NCI-H69 (cell line): ENCODE data around the gene SEC24B.
"Not testable (repeated sequence)": the region's sequence is repeated elsewhere in the genome, so short reads cannot be mapped to it uniquely, and the experiment has no call there.

ENCODE experiments used
- DNase-seq: peaks from one replicate; lab custom pipeline; 2025; lab: John Stamatoyannopoulos, UW

SEC24B gene

GRCh38 chr4:109432696-109433095, 919 bp upstream of the SEC24B start:
- DNase-seq: peak; percentile 39

GRCh38 chr4:109434007-109434971, 674 bp downstream of the SEC24B start:
- peak; percentile 49 for DNase-seq

- no peak for DNase-seq
Measured at GRCh38 chr4:109435635-109436034, 2.0 kb downstream of the SEC24B start.

GRCh38 chr4:109436504-109436903, 2.9 kb downstream of the SEC24B start:
- DNase-seq: no peak

DNA sequence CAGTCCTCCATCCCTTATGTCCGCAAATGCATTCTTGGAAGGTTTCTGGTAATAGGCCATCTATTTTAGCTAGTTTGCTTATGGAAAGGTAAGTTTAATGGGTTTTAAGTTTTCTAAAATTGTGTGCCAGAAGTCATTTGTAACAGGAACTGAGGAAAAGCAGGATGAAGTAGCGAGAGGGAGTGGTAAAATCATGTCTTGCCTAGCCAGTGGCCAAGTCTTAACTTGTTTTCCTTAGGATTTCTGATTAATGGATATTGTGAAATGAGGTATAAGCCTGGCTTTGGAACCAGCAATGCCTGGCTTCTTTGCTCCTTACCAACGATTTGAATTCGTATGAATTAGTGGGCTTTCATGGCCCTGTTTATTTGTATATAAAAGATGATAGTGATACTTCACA, 7.3 kb downstream of the SEC24B start:
- DNase-seq: no peak

DNA sequence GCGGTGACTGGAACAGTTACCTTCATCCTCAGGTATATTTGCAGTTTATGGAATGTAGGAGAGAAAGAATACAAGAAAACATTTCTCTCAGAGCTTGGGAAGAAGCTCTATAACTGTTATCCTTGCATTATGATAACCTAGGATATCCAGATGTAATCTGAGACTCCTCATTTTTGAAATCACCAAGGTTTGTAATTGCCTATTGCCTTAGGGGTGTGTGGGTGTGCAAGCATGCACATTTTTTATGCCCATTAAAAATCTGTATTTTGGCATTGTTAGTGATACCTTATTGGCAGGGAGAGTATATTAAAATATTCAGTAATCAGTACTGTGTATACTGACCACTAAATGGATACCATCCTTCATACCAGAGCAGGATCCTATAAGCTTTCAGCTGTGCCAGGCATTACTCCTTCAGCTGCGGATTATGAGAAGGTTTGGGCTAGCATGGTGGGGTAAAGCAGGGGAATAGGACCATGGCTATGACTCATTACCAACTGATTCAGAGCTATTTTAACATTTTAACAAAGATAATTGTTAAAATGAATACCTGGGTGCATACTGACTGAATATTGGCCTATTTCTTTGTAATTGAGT, 8.3 kb downstream of the SEC24B start:
- DNase-seq: no peak

- DNase-seq: no peak
Measured at GRCh38 chr4:109444182-109444844, 10.7 kb downstream of the SEC24B start.

GRCh38 chr4:109447278-109447677, 13.7 kb downstream of the SEC24B start:
- no peak for DNase-seq

DNA sequence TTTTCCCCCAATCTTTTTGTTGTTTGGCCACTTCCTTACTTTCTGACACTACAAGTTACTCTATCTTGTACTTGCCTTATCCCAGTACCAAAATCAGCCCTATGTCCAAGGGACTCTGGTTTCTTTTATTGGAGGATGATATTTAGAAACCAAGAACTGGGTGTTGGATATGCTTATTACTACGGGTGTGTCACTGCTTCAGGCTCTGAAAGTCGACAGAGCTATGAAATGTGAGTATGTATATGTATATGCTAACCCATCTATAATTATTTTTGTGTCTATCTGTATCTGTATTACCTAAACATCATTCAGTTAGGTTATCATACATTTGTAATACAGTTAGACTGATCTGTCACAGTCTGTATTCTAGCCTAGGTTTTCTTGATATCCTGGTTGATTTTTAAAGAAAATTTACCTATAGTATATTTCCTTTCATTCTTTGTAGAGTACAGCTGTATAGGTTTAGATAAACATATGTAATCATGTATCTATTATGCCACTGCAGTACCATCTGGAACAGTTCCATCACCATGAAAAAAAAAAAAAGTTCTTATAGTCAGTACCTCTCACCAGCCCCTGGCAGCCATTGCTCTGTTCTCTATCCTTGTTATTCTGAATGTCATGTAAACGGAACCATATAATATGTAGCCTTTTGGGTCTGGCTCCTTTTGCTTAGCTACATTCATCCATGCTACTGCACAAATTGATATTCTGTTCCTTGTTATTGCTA, 18.1 kb downstream of the SEC24B start:
- no peak for DNase-seq

DNA sequence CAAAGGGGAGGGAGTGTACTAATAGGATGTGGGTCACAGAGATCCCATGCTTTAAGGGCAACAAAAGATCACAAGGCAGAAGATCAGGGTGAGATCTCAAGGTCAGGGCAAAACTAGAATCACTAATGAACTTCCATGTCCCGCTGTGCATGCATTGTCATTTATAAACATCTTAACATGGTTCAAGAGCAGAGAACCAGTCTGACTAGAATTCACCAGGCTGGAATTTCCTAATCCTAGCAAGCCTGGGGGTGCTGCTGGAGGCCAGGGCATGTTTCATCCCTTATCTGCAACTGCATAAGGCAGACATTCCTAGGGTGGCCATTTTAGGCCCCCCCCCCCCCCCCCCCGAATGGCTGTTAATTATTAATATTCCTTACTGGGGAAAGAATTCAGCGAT, 19.5 kb downstream of the SEC24B start:
- not testable (repeated sequence) for DNase-seq

- DNase-seq: peak; percentile 7
Measured at GRCh38 chr4:109462297-109462696, 28.7 kb downstream of the SEC24B start.

- DNase-seq: peak; percentile 54
Measured at GRCh38 chr4:109462802-109463201, 29.2 kb downstream of the SEC24B start.

DNA sequence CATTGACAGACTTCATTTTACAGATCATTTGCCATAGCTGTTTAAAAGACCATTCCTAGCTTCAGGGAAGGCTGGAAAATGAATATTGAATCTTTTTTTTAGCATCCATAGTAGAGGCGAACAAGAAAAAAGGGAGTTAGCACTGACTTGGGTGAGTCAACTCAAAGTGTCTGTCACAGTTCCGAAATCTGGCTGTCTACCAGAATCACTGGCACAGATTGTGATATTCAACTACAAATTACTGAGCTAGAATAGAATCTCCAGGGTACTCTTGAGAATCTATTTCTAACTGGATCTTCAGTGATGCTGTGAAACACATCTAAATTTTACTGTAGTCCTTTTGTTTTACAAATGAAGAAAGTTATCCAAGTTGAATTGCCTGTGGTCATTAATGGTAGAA, 31.5 kb downstream of the SEC24B start:
- DNase-seq: no peak

DNA sequence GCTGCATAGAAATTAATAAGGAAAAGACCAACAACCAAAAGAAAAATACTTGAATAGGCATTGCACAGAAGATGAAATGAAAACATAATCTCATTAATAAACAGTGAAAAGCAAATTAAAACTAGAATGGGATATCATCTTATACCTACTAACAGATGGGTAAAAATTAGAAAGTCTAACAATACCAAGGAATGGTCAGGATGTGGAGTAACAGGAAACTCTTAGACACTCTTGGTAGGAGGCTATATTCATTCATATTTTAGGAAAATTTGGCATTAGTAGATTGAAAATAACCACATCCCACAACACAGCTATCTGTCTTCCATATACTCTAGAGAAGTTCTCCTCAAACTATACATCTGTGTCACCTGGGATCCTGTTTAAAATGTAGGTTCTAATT, 36.3 kb downstream of the SEC24B start:
- no peak for DNase-seq

DNA sequence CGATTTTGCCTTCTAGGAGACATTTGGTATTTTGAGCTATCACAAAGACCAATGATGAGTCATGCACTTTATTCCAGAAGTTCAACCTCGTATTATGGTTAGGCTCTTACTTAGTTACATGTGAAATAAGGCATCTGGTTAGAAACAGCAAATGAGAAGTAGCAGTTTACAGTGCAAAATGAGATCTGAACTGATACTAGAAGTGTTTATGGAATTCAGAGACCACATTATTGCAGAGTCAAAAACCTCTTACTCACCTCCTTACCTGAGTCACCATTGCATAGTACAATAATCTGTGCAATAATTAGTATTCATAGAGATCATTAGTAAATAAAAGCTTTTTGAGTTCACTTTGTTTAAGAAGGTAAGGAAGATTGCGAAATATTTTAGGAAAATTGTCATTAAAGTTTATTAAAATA, 38.7 kb downstream of the SEC24B start:
- no peak for DNase-seq

DNA sequence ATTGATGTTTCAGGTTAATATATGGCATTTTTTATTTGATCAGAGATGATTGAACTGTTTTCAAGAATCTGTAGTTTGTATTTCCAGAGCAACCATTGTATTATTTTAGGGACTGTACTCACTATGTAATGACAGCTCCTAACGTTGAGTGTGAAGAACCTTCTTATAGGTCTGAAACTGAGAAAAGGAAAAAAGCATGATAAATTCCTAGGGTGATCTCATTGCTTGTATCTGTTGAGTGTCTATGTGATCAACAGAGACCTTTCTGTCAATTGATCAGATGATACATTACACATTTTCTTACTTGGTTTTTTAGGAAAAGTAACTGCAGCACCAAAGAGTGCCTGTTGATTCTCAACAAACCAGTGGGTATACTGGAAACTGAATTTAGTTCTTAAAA, 40.2 kb downstream of the SEC24B start:
- no peak for DNase-seq

DNA sequence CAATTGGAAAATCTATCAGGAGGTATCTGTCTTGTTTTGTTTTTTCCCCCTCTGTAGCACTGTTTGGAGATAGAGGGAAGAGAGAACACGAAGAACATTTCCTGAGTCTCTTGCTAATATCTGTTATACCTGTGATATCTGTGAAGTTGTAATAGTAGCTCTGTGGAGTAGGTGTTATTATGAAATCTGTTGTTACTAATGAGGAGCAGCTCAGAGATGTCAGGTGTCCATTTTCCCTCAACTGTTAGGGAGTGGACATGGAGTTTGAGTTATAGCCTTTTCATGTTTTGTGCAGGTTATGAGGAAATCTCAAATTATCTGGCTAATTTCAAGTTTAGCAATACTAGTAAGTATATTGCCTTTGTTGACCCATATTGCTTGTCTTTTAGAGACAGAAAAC, 52.4 kb downstream of the SEC24B start:
- no peak for DNase-seq

DNA sequence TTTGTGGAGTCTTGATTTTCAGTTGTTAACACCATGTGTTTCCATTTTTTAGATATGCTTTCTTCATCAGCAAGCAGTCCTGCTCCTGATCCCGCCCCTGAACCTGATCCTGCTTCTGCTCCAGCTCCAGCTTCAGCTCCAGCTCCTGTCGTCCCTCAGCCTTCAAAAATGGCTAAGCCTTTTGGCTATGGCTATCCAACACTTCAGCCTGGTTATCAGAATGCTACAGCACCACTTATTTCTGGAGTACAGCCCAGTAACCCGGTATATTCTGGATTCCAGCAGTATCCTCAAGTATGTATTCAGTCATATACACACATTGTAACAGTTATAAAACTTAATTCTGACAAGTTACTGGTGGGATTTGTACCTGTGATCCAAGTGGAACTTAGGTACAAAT, 60.9 kb downstream of the SEC24B start:
- DNase-seq: no peak

- no peak for DNase-seq
Measured at GRCh38 chr4:109495514-109495913, 61.9 kb downstream of the SEC24B start.

GRCh38 chr4:109496875-109497274, 63.3 kb downstream of the SEC24B start:
- no peak for DNase-seq

DNA sequence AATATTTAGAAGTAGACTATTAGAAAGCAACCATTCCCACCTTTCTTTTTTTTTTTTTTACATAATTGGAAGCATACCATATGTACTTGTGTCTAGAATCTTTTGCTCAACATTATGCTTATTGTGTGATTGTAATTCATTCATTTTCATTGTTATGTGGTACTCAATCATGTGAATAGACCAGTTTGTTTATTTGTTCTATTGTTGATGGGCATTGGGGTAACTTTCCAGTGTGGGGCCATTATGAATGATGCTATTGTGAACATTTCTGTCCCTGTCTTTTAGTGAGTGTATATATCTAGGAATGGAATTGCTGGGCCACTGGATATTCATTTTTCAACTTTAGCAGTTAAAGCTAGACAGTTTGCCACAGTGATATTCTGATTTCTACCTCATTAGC, 63.9 kb downstream of the SEC24B start:
- DNase-seq: no peak

GRCh38 chr4:109499513-109499912, 65.9 kb downstream of the SEC24B start:
- DNase-seq: no peak
